Suprapubic skin (tissue), 4 donors: ENCODE results near the gene MMAB. TPM values are rescaled to one million over a fixed set of nuclear protein-coding genes. Genes with fewer than 3 reads are reported as not detected.

Source experiments
- DNase-seq, 2 donors: peaks; one replicate each; pipeline ENCODE4 v3.0.0-alpha.2; 2019; ENCODE audit warnings: low spot score in 2 of 2
- H3K27ac ChIP-seq: fragments of 200-600 bp; sonication (generic); one replicate; pipeline ENCODE4 v1.5.1; 2019
- H3K27me3 ChIP-seq: fragments of 200-600 bp; sonication (generic); one replicate; pipeline ENCODE4 v1.5.1; 2019
- H3K36me3 ChIP-seq: fragments of 200-600 bp; sonication (generic); one replicate; pipeline ENCODE4 v1.5.1; 2019
- H3K4me1 ChIP-seq: fragments of 200-600 bp; sonication (generic); one replicate; pipeline ENCODE4 v1.5.1; 2019
- H3K4me3 ChIP-seq: fragments of 200-600 bp; sonication (generic); one replicate; pipeline ENCODE4 v1.5.1; 2019; ENCODE audit warnings: mild to moderate bottlenecking
- H3K9me3 ChIP-seq: fragments of 200-600 bp; sonication (generic); one replicate; pipeline ENCODE4 v1.5.1; 2019
- EP300 ChIP-seq: sonication (generic); formaldehyde crosslinking; IDR thresholded peaks from one replicate; pipeline ENCODE4 v1.6.1; 2017; ENCODE audit warnings: antibody characterized with exemption
- POLR2A ChIP-seq, 2 donors: fragments of 450-650 bp; IDR thresholded peaks; one replicate each; pipeline ENCODE4 v1.6.1; 2017; ENCODE audit warnings: antibody characterized with exemption in 2 of 2, mild to moderate bottlenecking in 2 of 2, moderate library complexity in 2 of 2
- POLR2AphosphoS5 ChIP-seq, 3 donors: sonication (generic); formaldehyde crosslinking; IDR thresholded peaks; one replicate each; pipeline ENCODE4 v1.6.1; 2017; ENCODE audit warnings: antibody characterized with exemption in 3 of 3
- WGBS: methylation state at CpG from one replicate; pipeline ENCODE4 v1.1.5; 2018; 5-methylcytosine and 5-hydroxymethylcytosine counted together
- total RNA-seq, 4 donors: library from RNA; depleted of rRNA; stranded (reverse); fragments of >200 nt; gene quantifications; one replicate each; pipeline ENCODE4 v1.1.0, GENCODE V29; 2016
- TF ChIP-seq, protein P1 (sequence below), 2 donors: fragments of 200-600 bp in 1 of 2; fragments of 450-650 bp in 1 of 2; sonication (generic) in 1 of 2; IDR thresholded peaks; one replicate each; pipeline ENCODE4 v1.5.1; 2016 to 2019; ENCODE audit warnings: antibody characterized with exemption in 2 of 2, mild to moderate bottlenecking in 1 of 2, moderate library complexity in 1 of 2

MMAB gene
- total RNA-seq, 4 donors from 2014 or later, result 17.1 to 37.2 (median 24.5) TPM

DNA sequence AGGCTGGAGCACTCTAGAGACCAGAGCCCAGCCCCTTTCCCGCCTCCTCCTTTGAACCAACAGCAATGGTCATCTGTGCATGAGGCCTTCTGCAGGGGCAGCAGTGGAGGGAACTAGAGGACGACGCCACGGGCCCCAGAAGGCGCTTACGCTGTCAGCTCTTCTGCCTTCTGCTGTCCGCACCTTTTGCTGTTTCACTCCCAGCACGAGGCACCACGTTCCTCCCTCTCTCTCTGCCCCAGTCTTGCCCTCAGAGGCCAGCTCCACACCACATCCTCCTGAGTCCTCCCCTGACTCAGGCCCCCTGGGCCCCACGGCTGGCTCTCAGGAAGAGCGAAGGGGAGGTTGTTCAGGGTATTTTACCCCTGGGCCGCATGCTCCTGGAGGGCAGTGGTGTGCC lies 15.5 kb downstream of the MMAB start:
- TF ChIP-seq POLR2A (IDR thresholded peaks at IDR 0.05) (no peak), POLR2AphosphoS5 (IDR thresholded peaks at IDR 0.05) (no peak)
- TF ChIP-seq, protein P1, sequence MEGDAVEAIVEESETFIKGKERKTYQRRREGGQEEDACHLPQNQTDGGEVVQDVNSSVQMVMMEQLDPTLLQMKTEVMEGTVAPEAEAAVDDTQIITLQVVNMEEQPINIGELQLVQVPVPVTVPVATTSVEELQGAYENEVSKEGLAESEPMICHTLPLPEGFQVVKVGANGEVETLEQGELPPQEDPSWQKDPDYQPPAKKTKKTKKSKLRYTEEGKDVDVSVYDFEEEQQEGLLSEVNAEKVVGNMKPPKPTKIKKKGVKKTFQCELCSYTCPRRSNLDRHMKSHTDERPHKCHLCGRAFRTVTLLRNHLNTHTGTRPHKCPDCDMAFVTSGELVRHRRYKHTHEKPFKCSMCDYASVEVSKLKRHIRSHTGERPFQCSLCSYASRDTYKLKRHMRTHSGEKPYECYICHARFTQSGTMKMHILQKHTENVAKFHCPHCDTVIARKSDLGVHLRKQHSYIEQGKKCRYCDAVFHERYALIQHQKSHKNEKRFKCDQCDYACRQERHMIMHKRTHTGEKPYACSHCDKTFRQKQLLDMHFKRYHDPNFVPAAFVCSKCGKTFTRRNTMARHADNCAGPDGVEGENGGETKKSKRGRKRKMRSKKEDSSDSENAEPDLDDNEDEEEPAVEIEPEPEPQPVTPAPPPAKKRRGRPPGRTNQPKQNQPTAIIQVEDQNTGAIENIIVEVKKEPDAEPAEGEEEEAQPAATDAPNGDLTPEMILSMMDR (IDR thresholded peaks at IDR 0.05), result no peak
- Histone ChIP-seq H3K27ac (no peak overlapping the region), H3K4me3 (no peak overlapping the region), H3K4me1 (peaks cover 12% of the 10 kb centered on the region), H3K9me3 (no peaks in the 10 kb centered on the region), H3K27me3 (no peaks in the 10 kb centered on the region), H3K36me3 (peaks cover 60% of the 10 kb centered on the region)
- DNase-seq, result no peak
- 86% methylated on average over 11 of the region's 12 CpGs for WGBS

DNA sequence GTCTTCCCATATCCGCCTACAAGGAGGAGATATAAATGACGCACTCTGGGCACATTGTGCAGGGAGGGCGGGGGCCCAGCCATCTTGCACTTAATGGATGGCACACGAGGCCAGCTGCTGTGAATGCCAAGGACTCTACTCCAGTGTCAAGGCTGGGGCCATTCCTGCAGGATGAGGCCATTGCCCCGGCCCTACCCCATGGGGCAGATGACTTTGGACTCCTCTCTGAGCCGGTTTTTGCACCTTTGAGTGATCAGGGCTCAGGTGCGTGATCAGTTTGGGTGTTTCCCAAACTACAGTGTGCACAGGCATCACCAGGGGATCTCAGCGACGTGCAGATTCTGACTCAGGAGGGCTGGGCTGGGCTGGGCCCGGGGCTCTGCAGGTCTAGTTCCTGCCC lies 16.1 kb downstream of the MMAB start:
- WGBS, result 83% methylated on average over 6 of the region's 10 CpGs
- Histone ChIP-seq H3K27ac (no peak overlapping the region), H3K36me3 (peaks cover 53% of the 10 kb centered on the region)

DNA sequence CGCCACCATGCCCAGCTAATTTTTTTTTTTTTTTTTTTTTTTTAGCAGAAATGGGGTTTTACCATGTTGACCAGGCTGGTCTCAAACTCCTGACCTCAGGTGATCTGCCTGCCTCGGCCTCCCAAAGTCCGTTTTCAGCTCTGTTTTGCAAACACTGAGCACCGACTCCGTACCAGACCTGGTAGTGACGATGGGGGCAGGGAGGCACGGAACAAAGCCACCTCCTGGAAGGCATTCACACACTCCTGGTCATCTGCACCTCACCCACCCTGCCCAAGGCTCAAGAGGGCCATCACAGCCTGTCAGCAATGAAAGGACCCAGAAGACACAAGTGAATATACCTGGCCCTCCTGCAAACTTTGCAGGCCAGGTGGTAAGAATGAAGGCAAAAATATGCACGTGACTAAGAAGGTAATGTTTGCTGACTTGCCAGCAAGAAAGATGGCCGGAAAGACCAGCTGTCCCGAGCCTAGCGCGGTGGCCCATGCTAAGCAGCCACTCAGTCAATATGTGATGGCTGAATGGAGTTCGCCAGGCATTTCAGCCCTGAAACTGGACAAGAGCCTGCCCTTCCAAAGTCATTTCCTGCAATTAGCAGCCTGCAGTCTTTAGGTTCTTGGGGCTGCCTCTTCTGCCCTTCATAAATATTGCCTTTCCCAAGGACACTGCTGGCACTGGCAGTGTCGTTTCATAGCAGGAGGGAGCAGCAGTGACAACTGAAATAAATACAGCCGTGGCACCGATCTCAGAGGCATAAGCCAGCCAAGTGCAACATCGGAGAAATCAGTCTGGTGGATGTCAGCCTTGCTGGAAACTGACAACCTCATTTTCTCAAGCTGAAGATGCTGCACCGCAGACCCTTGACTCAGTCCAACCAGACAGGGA lies 17.6 kb downstream of the MMAB start:
- peaks cover 12% of the 10 kb centered on the region for H3K4me1 ChIP-seq
- H3K27me3 ChIP-seq, result peaks cover 3% of the 10 kb centered on the region
- H3K4me3 ChIP-seq, result no peak overlapping the region
- DNase-seq, result no peak
- 79% methylated on average over 18 of the region's 18 CpGs for WGBS
- no peaks in the 10 kb centered on the region for H3K9me3 ChIP-seq
- H3K27ac ChIP-seq, result no peak overlapping the region
- no peak for TF ChIP-seq POLR2A (IDR thresholded peaks at IDR 0.05)
- no peak for TF ChIP-seq POLR2AphosphoS5 (IDR thresholded peaks at IDR 0.05)
- TF ChIP-seq, protein P1 (IDR thresholded peaks at IDR 0.05), result no peak
- no peak for TF ChIP-seq EP300
- peaks cover 39% of the 10 kb centered on the region for H3K36me3 ChIP-seq

More for the DNA sequence above, 16.1 kb downstream of the MMAB start:
- Histone ChIP-seq H3K4me3 (no peak overlapping the region), H3K4me1 (peaks cover 12% of the 10 kb centered on the region), H3K9me3 (no peaks in the 10 kb centered on the region), H3K27me3 (no peaks in the 10 kb centered on the region)
- no peak for DNase-seq
- TF ChIP-seq, protein P1 (IDR thresholded peaks at IDR 0.05), result no peak
- TF ChIP-seq POLR2A (IDR thresholded peaks at IDR 0.05), result no peak
- TF ChIP-seq EP300, result no peak
- no peak for TF ChIP-seq POLR2AphosphoS5 (IDR thresholded peaks at IDR 0.05)

DNA sequence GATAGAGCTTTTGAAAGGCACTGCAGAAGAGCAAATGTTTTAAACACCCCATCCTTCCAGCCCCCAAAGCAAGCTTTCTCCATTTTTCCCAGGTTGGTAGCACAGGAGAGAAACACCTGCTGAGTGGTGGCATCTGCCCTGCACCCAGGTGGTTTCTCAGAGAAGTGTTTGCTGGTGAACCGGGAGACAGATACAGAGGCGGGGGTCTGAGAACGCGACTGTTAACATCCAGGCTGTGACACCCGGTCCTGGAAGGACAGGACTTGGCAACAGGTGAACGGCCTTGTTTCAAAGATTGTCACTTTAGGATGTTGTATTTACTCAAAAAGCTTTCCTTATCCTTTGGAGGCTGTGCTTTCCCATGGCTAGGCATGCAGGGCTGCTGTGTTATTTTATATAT lies 18.5 kb downstream of the MMAB start:
- no peak overlapping the region for H3K4me3 ChIP-seq
- H3K27me3 ChIP-seq, result peaks cover 9% of the 10 kb centered on the region
- peaks cover 12% of the 10 kb centered on the region for H3K4me1 ChIP-seq
- DNase-seq, result no peak
- no peaks in the 10 kb centered on the region for H3K9me3 ChIP-seq
- no peak overlapping the region for H3K27ac ChIP-seq
- 72% methylated on average over 6 of the region's 6 CpGs for WGBS
- TF ChIP-seq POLR2A (IDR thresholded peaks at IDR 0.05) (no peak), EP300 (no peak), POLR2AphosphoS5 (IDR thresholded peaks at IDR 0.05) (no peak)
- TF ChIP-seq, protein P1 (IDR thresholded peaks at IDR 0.05), result no peak
- peaks cover 31% of the 10 kb centered on the region for H3K36me3 ChIP-seq

DNA sequence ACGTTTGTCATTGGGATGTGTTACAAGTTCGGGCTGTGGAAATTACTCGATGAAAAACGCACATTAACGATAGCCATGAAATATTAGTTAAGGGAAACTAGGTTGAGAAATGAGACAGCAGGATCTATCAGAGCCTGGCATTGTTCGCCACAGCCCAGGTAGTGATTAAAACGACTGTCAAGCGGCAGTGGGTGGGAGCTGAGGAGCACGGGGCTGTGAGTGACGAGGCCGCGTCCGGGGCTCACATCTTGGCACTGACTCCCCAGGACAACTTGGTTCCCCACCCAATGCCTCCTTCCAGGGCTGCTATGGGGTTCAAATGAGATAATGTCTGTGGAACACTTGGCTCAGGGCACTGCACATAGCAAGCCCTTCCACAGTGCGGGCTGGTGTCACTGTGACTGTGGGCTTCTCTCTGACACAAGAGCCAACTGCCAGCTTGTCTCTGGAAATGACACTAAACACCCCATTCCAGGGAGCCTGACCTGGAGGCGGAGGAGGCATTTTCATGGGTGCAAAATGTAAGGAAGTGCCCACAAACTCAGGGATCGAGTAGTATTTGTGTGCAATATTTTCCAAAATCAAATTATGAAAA lies 19.3 kb downstream of the MMAB start:
- H3K27me3 ChIP-seq, result peaks cover 10% of the 10 kb centered on the region
- peaks cover 12% of the 10 kb centered on the region for H3K4me1 ChIP-seq
- peaks cover 24% of the 10 kb centered on the region for H3K36me3 ChIP-seq
- no peaks in the 10 kb centered on the region for H3K9me3 ChIP-seq
- H3K4me3 ChIP-seq, result no peak overlapping the region
- 58% methylated on average over 9 of the region's 16 CpGs for WGBS
- TF ChIP-seq POLR2A (IDR thresholded peaks at IDR 0.05) (no peak), EP300 (no peak)
- TF ChIP-seq, protein P1 (IDR thresholded peaks at IDR 0.05), result no peak
- DNase-seq, result no peak
- H3K27ac ChIP-seq, result no peak overlapping the region
